ENCODE measurements around the gene CCDC137.

Gene CCDC137

GRCh38 chr17:81703747-81704654 lies 37.5 kb downstream of the CCDC137 start:
- no peak for DNase-seq

GRCh38 chr17:81705518-81706231 lies 39.1 kb downstream of the CCDC137 start:
- DNase-seq: no peak

GRCh38 chr17:81706232-81706611 lies 39.7 kb downstream of the CCDC137 start:
- no peak for DNase-seq

GRCh38 chr17:81706757-81707624 lies 40.5 kb downstream of the CCDC137 start:
- no peak for DNase-seq

GRCh38 chr17:81707725-81708646 lies 41.4 kb downstream of the CCDC137 start:
- no peak for DNase-seq

GRCh38 chr17:81708739-81709185 lies 42.2 kb downstream of the CCDC137 start:
- DNase-seq: no peak

GRCh38 chr17:81710514-81711308 lies 44.2 kb downstream of the CCDC137 start:
- no peak for DNase-seq

- peak; percentile 65 for DNase-seq
Measured at GRCh38 chr17:81711814-81712467, 45.4 kb downstream of the CCDC137 start, which contains the start of gene SLC25A10. TSS of gene SLC25A10 (plus strand) at chr17:81712284. CDS start at chr17:81712427, 143 bp downstream.

GRCh38 chr17:81712468-81713003 lies 46.0 kb downstream of the CCDC137 start:
- no peak for DNase-seq

GRCh38 chr17:81713004-81713555 lies 46.5 kb downstream of the CCDC137 start:
- no peak for DNase-seq

GRCh38 chr17:81713556-81714411 lies 47.2 kb downstream of the CCDC137 start:
- no peak for DNase-seq

GRCh38 chr17:81714412-81715106 lies 48.0 kb downstream of the CCDC137 start:
- DNase-seq: no peak

- no peak for DNase-seq
Measured at GRCh38 chr17:81715107-81715871, 48.8 kb downstream of the CCDC137 start.

- no peak for DNase-seq
Measured at GRCh38 chr17:81715872-81716673, 49.5 kb downstream of the CCDC137 start.

- no peak for DNase-seq
Measured at GRCh38 chr17:81716674-81716996, 50.1 kb downstream of the CCDC137 start.

GRCh38 chr17:81717049-81717765 lies 50.7 kb downstream of the CCDC137 start:
- no peak for DNase-seq
